8988T (cell line): ENCODE data around the gene MAP1B.

Source experiments
- DNase-seq: peaks from one replicate; pipeline ENCODE4 v3.0.0; 2011

MAP1B gene

GRCh38 chr5:72199681-72200080 is 92.4 kb downstream of the MAP1B start:
- DNase-seq: no peak

DNA sequence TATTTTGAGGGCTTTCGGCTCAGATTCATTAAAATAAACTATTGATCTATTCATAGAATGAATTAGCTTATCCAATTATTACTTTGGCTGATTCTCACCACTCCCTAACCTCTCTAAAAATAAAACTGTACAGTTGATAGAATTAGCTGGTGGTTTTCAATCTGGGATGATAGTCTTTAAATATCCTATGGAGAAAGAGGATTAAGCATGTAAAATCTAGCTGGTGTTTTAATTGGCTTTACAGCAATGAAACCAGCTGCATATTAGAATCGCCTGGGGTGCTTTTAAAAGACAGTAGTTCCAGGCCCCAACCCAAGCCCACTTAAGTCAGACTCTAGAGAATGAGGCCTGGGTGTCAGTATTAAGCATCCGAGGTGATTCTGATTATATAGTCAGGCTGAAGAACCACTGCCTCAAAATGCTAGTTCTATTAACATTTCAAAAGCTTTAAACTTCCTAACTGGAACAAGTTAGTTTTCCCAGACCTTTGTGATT is 95.1 kb downstream of the MAP1B start:
- no peak for DNase-seq

DNA sequence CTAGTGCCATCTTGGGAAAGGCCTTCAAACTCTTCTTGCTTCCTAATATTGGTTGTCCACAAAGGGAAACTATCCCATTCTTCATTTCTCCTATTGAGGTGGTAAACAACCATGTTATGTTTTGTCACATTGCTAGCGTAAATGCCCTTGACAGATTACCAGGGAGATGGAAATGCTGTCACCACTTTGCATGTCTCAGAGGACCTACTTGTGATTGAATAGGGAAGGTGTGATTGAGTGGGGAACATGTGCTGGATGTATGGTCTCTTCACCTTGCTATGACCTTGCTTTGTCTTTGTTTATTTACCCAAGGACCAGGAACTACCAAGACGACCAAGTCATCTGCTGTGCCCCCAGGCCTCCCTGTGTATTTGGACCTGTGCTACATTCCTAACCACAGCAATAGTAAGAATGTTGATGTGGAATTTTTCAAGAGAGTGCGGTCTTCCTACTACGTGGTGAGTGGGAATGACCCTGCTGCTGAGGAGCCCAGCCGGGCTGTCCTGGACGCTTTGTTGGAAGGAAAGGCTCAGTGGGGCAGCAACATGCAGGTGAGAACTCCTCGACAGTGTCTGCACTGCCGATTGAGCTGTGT is 96.1 kb downstream of the MAP1B start:
- DNase-seq: no peak

GRCh38 chr5:72204946-72205345 is 97.7 kb downstream of the MAP1B start:
- no peak for DNase-seq

GRCh38 chr5:72205431-72206009 is 98.2 kb downstream of the MAP1B start:
- no peak for DNase-seq

- no peak for DNase-seq
These were observed 98.9 kb downstream of the MAP1B start for GRCh38 chr5:72206160-72206559.

DNA sequence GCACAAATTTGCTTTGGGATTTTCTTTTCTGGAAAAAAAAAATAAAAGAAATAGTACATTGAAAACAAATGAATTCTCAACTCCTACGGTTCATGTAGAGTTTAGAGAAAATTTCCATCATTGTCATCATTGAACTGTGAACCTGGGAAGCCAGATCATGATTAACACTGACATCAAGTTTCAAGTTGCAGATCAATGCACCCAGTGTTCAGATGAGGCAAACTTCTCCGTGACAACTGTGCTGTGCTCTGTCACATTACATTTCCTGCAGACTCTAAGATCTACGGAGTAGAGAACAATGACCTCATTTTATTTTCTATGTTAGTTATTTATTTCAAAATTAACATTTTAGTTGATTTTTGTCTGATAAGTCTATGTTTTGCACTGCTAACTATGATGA is 99.7 kb downstream of the MAP1B start:
- no peak for DNase-seq

- no peak for DNase-seq
These were observed 101.2 kb downstream of the MAP1B start for GRCh38 chr5:72208324-72208926.

DNA sequence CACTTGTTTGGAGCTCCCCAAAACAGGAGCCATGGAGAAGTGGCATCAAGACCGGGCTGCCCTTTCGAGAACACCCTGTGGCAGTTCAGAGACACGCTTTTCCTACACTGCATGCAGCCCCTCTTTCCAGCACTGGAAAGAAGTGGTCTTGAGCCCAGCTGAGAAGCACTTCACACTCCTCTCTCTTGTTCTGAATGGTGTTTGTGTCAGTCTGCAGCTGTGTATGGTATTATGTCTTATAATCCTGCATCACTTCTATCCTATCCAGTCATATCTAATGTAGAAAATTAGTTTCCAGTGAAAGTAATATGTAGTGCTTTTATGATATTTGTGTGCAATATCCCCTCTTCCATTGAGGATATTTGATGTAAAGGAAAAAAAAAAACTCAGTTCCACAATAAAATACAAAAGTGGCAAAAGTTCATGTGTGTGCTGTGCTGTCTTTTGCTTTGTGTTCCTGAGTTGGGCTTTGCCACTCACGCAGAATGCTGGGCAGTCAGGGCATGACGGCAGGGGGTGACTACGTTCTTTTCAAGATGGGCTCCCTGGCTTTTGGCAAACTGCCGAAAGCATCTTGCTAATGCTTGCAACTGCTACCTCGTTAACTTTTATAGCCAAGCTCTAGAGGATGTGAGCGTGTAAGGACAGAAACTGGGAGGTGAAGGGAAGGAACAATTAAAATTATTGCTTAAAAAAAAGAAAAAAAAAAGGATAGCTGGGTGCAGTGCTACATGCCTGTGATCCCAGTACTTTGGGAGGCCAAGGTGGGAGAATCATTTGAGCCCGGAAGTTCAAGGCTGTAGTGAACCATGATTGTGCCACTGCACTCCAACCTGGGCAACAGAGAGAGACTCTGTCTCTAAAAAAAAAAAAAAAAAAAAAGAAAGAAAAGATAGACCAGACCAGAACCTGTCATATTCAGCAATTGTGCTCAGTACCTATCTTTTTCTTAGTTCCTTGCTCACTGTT is 102.2 kb downstream of the MAP1B start:
- no peak for DNase-seq

DNA sequence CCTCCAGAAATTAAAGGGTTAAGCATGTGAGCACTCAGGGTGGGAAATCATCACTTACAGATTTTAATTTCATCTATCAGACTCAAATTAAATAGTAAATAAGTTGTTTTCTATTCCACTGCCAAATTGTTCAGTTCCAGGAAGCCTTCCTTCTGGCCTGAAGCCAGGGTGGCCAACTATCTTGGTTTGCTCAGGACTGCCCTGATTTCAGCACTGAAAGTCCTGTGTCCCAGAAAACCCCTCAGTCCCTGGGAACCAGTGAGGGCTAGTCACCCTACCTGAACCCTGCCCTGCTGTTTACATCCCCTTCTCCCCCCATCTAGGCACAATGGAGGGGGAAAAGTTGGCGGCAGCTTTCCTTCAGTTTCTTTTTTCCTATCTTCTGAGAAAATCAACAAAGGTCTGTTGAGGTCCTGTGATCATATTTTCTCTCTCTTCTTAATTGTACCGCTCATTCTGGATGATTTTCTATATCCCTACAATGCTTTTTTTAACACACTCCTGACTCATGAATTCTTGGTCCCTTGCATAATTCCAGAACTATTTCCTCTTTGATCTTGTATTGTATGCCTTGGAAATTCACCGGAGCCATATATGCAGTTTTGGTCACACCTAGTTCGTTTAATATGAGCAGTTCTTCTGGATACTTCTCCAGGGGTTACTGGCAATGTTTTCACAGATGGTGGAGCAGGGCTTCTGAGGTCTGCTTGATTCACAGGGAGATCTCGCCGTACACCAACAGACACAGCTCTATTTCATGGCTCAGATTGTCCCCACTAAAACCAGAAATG is 103.8 kb downstream of the MAP1B start:
- no peak for DNase-seq

DNA sequence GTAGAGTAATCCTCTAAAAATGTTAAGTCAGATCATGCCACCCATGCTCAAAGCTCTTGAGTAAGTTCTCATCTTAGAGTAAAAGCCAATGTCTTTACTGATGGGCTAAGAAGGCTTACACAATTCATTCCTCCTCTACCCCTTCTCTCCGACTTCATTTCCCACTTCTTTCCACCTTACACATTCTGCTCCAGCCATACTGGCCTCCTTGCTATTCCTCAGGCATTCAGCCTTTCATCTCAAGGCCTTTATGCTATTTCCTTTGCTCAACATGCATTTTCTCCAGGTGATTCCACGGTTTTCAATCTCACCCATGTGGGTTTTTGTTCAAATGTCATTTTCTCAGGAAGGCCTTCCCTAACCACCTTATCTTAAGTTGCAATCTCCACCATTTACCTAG is 104.9 kb downstream of the MAP1B start:
- no peak for DNase-seq

GRCh38 chr5:72213482-72213881 is 106.2 kb downstream of the MAP1B start:
- DNase-seq: no peak

GRCh38 chr5:72214168-72214567 is 106.9 kb downstream of the MAP1B start:
- no peak for DNase-seq

DNA sequence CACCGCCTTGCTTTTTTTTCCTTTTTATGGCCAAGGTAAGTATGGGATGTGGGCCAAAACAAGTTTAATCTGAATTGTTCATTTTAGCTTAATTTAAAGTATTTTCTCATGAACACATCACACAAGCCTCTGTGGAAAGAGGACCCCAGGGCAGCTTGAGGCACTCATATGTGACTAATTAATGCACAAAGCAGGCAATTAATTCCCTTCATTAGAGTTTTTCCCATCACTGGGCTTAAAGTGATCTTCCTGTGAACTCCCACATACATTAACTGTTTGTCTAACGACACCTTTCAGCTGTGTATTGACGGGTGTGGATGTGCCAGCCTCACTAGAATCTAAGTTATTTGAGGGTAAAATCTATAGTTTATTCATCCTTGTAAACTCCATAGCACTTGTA is 109.5 kb downstream of the MAP1B start:
- DNase-seq: no peak

- DNase-seq: no peak
These were observed 113.8 kb downstream of the MAP1B start for GRCh38 chr5:72221099-72221498.

DNA sequence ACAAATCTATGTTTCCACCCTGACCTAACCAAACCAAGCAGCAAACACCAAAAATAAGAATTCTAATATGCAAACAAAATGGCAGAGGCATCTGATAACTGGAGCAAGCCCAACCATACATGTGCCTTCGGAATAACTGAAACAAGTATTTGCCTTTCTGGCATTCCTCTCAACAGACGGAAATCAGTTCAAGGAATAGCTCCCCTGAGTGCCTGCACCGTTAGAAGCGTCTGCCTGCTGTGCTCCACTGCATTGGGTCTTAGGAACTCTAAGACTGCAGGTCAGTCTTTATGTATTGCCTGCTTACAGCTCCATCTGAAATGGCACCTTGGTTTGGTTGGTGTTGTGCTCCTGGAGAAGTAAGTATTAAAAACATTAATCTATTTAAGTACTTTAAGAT is 114.3 kb downstream of the MAP1B start:
- DNase-seq: no peak

- no peak for DNase-seq
These were observed 115.2 kb downstream of the MAP1B start for GRCh38 chr5:72222521-72222920.

DNA sequence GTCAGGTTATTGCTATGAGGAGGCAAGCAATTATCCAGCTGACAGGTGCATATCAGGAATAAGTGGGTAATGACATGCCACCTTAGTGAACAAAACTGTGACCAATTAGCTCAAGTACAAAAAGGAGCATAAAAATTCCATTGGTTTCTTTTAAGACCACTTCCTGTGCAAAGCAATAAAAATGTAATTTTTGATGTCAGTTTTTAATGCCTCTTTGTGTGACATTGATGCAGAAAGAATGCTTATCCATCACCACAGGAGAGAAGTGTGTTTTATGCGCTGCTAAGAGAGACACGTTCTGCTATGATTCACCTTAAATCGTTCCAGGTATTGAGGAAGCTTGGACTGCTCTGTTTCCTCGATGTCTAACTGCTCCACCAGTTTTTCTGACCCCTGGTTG is 116.1 kb downstream of the MAP1B start:
- DNase-seq: no peak

DNA sequence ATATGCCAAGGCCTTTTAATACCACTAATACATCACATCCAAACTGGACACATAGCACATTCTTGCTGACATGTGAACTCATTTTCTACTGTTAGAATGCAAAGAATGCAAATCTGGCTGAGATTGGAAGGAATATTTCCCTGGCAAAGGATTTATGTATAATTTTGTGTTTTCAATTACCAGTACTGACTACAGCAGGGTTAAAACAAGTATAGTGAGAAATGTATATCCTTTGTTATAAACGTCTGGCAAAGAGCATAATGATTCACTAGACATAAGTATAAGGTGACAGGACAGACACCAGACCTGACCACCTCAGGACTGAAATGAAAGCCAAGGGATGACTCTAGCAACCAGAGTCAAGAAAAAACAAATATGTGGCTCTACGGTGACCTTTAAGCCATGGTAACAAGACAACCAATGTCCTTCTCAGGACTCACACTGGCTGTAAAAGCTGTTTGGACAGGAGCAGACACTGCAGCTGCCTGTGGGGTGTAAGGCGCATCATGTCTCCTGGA is 117.7 kb downstream of the MAP1B start:
- DNase-seq: no peak

GRCh38 chr5:72225741-72226140 is 118.5 kb downstream of the MAP1B start:
- no peak for DNase-seq

- no peak for DNase-seq
These were observed 119.7 kb downstream of the MAP1B start for GRCh38 chr5:72226950-72227349.

DNA sequence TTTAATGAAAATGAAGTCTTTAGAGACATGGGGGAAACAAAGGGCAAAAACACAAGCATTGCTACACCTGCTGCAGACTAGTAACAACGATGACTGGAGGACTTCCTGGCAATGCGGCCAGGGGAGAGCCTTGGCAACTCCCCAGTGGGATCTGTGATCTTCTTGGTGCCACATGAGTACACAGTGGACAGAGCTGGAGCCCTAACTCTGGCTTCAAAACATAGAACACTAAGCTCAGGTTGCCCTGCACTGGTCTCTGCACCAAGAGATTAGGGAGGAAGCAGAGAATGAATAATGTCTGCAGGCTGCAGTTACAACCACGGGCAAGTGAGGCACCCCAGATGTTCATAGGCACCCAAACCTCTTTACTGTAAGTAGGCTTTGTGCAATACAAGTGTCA is 121.7 kb downstream of the MAP1B start:
- DNase-seq: no peak
